GM20000 (cell line): ENCODE results near the gene CPTP.

ENCODE experiments used
- DNase-seq: peaks from one replicate; pipeline ENCODE4 v3.0.0; 2012; ENCODE audit warnings: low spot score
- CTCF ChIP-seq: IDR thresholded peaks from 2 replicates; pipeline ENCODE4 v1.5.1; 2012; ENCODE audit warnings: mild to moderate bottlenecking, control low read depth; ENCODE audit errors: extremely low read depth, missing control alignments

CPTP gene

DNA sequence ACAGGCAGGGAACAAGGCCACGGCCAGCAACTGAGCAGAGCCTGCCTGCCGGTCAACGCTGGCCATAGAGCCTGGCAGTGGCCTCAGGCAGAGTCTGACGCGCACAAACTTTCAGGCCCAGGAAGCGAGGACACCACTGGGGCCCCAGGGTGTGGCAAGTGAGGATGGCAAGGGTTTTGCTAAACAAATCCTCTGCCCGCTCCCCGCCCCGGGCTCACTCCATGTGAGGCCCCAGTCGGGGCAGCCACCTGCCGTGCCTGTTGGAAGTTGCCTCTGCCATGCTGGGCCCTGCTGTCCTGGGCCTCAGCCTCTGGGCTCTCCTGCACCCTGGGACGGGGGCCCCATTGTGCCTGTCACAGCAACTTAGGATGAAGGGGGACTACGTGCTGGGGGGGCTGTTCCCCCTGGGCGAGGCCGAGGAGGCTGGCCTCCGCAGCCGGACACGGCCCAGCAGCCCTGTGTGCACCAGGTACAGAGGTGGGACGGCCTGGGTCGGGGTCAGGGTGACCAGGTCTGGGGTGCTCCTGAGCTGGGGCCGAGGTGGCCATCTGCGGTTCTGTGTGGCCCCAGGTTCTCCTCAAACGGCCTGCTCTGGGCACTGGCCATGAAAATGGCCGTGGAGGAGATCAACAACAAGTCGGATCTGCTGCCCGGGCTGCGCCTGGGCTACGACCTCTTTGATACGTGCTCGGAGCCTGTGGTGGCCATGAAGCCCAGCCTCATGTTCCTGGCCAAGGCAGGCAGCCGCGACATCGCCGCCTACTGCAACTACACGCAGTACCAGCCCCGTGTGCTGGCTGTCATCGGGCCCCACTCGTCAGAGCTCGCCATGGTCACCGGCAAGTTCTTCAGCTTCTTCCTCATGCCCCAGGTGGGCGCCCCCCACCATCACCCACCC is 6.7 kb downstream of the CPTP start, which contains the start of gene TAS1R3:
TSS of gene TAS1R3 (plus strand) at position 213 of the 898 bp plus-strand sequence. CDS start at position 279, 66 bp downstream.
- peak; percentile 33 for DNase-seq
- TF ChIP-seq CTCF = no peak

DNA sequence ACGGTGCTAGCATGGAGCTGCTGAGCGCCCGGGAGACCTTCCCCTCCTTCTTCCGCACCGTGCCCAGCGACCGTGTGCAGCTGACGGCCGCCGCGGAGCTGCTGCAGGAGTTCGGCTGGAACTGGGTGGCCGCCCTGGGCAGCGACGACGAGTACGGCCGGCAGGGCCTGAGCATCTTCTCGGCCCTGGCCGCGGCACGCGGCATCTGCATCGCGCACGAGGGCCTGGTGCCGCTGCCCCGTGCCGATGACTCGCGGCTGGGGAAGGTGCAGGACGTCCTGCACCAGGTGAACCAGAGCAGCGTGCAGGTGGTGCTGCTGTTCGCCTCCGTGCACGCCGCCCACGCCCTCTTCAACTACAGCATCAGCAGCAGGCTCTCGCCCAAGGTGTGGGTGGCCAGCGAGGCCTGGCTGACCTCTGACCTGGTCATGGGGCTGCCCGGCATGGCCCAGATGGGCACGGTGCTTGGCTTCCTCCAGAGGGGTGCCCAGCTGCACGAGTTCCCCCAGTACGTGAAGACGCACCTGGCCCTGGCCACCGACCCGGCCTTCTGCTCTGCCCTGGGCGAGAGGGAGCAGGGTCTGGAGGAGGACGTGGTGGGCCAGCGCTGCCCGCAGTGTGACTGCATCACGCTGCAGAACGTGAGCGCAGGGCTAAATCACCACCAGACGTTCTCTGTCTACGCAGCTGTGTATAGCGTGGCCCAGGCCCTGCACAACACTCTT is 7.6 kb downstream of the CPTP start:
- no peak for TF ChIP-seq CTCF
- DNase-seq = no peak

- DNase-seq = no peak
- no peak for TF ChIP-seq CTCF
Measured at GRCh38 chr1:1332774-1333480, 8.3 kb downstream of the CPTP start.

DNA sequence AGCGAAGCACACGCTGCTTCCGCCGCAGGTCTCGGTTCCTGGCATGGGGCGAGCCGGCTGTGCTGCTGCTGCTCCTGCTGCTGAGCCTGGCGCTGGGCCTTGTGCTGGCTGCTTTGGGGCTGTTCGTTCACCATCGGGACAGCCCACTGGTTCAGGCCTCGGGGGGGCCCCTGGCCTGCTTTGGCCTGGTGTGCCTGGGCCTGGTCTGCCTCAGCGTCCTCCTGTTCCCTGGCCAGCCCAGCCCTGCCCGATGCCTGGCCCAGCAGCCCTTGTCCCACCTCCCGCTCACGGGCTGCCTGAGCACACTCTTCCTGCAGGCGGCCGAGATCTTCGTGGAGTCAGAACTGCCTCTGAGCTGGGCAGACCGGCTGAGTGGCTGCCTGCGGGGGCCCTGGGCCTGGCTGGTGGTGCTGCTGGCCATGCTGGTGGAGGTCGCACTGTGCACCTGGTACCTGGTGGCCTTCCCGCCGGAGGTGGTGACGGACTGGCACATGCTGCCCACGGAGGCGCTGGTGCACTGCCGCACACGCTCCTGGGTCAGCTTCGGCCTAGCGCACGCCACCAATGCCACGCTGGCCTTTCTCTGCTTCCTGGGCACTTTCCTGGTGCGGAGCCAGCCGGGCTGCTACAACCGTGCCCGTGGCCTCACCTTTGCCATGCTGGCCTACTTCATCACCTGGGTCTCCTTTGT is 9.1 kb downstream of the CPTP start:
- no peak for TF ChIP-seq CTCF
- DNase-seq = no peak

- no peak for DNase-seq
- no peak for TF ChIP-seq CTCF
Measured at GRCh38 chr1:1334835-1335234, 10.2 kb downstream of the CPTP start.

DNA sequence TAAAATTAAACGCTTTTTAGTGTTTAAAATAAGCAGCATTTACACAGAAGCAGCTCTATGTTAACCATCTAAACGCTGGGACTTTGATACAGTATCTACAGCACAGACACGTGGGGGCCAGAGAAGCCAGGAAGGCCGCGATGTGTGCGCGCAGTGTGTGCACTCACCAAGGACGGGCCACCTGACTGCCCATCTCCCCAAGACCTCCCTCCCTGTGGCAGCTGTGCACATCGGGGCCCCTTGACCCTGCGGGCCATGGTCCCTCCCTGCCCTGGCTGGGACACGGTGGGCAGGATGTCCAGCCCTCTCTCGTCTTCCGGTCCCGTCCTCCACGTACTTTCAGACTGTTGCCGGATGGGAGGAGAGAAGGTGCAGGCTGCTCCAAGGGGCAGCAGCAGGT is 10.7 kb downstream of the CPTP start:
- TF ChIP-seq CTCF = no peak

More for the DNA sequence above, 10.7 kb downstream of the CPTP start:
- DNase-seq = no peak
